CD4-positive, CD25-positive, alpha-beta regulatory T cell (primary cell): ENCODE measurements around the gene SERTAD2. TPM values are rescaled to one million over a fixed set of nuclear protein-coding genes. Genes with fewer than 3 reads are reported as not detected.

Experiments
- ATAC-seq, 2 donors: fragments of 150-1000 bp; cut with Tn5 transposase; one replicate each; pipeline ENCODE4 v1.10.0; 2021; ENCODE audit warnings: low read depth in 2 of 2, moderate number of reproducible peaks in 2 of 2, moderate library complexity in 1 of 2
- DNase-seq, 3 donors: peaks; one replicate each; pipeline versions ENCODE4 v3.0.0 to v3.0.0-alpha.2; 2012 to 2022; ENCODE audit warnings: mixed read lengths in 1 of 3
- H3K27ac ChIP-seq: one replicate; pipeline ENCODE4 v1.7.0; 2013; ENCODE audit warnings: mild to moderate bottlenecking, low read length; ENCODE audit not compliant: insufficient read depth, poor library complexity, severe bottlenecking
- H3K27me3 ChIP-seq: one replicate; pipeline ENCODE4 v1.7.0; 2013; ENCODE audit warnings: low read length; ENCODE audit not compliant: control insufficient read depth, insufficient read depth
- H3K36me3 ChIP-seq: one replicate; pipeline ENCODE4 v1.7.0; 2013; ENCODE audit warnings: mild to moderate bottlenecking, low read length, moderate library complexity; ENCODE audit not compliant: control insufficient read depth, insufficient read depth
- H3K4me1 ChIP-seq: 2 replicates; pipeline ENCODE4 v1.7.0; 2013; ENCODE audit warnings: mild to moderate bottlenecking, low read length; ENCODE audit not compliant: insufficient read depth, control insufficient read depth, poor library complexity, severe bottlenecking
- H3K4me3 ChIP-seq: one replicate; pipeline ENCODE4 v1.7.0; 2013; ENCODE audit warnings: low read depth, mild to moderate bottlenecking, low read length, moderate library complexity
- H3K9me3 ChIP-seq, 2 experiments: 1 replicate in 1 of 2; 2 replicates in 1 of 2; pipeline ENCODE4 v1.7.0; 2013; ENCODE audit warnings: low read length in 2 of 2, mild to moderate bottlenecking in 1 of 2, moderate library complexity in 1 of 2; ENCODE audit not compliant: control insufficient read depth in 2 of 2
- H3K27ac Mint-ChIP-seq, 3 donors: one replicate each; pipeline ENCODE4 v1.8.0; 2020 to 2022; ENCODE audit warnings: mild to moderate bottlenecking in 3 of 3, mixed read lengths in 3 of 3, moderate library complexity in 2 of 3
- H3K27me3 Mint-ChIP-seq: one replicate; pipeline ENCODE4 v1.8.0; 2022; ENCODE audit warnings: mild to moderate bottlenecking, mixed read lengths
- H3K36me3 Mint-ChIP-seq: one replicate; pipeline ENCODE4 v1.8.0; 2020; ENCODE audit warnings: mixed read lengths
- H3K4me1 Mint-ChIP-seq, 4 donors: one replicate each; pipeline ENCODE4 v1.8.0; 2020 to 2022; ENCODE audit warnings: mixed read lengths in 4 of 4, mild to moderate bottlenecking in 1 of 4
- H3K4me3 Mint-ChIP-seq, 4 donors: one replicate each; pipeline ENCODE4 v1.8.0; 2020 to 2022; ENCODE audit warnings: mild to moderate bottlenecking in 4 of 4, mixed read lengths in 4 of 4, moderate library complexity in 3 of 4
- H3K9me3 Mint-ChIP-seq, 7 donors: one replicate each; pipeline ENCODE4 v1.8.0; 2020 to 2022; ENCODE audit warnings: mixed read lengths in 7 of 7, mild to moderate bottlenecking in 3 of 7, moderate library complexity in 2 of 7
- polyA plus RNA-seq, 4 donors: library from polyadenylated mRNA; unstranded; fragments of 300-500 nt; fragmentation: Illumina TruSeq; gene quantifications; one replicate each; pipeline ENCODE4 v1.2.3, GENCODE V29; 2021
- total RNA-seq: library from RNA; stranded (reverse); gene quantifications from one replicate; pipeline ENCODE4 v1.2.3, GENCODE V29; 2022

Gene SERTAD2, protein sequence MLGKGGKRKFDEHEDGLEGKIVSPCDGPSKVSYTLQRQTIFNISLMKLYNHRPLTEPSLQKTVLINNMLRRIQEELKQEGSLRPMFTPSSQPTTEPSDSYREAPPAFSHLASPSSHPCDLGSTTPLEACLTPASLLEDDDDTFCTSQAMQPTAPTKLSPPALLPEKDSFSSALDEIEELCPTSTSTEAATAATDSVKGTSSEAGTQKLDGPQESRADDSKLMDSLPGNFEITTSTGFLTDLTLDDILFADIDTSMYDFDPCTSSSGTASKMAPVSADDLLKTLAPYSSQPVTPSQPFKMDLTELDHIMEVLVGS
- 33.5 TPM for total RNA-seq
- 1 to 10 TPM; 4.2 to 7.5 (median 5.7) TPM for polyA plus RNA-seq

DNA sequence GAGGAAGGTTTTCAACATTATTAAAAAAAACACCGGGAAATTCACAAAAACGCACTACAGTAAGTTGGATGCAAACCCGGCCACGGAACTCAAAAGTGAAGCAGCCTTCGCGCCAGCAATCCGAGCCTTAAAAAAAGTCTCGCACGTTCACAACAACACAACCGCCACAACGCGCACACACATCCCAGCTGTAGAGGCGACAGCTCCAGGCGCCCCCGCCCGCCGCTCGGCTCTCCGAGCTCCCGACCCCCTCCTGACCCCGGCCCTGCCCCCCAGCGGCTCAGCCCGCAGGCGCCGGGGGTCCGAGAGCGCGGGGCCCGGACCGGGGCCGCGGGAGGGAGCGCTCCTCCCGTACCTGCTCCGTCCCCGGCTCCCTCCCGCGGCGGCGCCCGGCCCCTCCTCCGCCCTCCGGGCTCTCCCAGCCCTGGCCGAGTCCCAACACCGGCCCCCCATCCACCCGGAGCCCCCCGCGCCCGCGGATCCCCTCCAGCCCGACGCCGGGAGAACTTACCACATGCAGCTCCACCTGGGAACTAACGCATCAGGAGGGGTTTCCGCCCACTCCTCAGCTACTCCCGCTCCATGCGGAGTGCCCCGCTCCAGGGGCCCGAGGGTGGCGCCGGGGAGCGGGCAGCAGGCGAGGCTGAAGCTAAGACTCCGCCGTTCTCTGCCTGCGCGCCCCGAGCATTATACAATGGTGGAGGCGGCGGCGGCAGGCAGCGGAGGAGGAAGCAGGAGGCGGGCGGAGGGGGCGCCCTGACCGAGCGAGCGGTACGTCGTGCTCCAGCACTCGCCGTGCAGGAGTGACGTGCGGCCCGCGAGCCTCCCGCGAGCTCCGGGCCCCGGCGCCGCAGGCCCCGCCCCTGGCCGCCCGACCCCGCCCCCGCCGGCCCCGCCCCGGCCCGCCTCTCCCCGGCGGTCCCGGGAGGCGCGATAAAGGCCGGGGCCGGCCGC lies at the start of gene SERTAD2:
TSS of gene SERTAD2 (minus strand) at position 805 of the 954 bp plus-strand sequence. CDS start 17,042 bp downstream, outside the sequence.
- H3K9me3 Mint-ChIP-seq, result no peaks in the 10 kb centered on the region
- peak within 1 kb of the TSS; percentile 90 to 97 (median 94) for H3K4me3 Mint-ChIP-seq
- no peaks in the 10 kb centered on the region for H3K36me3 ChIP-seq
- peak within 1 kb of the TSS; percentile 87 for H3K27ac ChIP-seq
- H3K27me3 Mint-ChIP-seq, result peaks cover 5% of the 10 kb centered on the region
- DNase-seq (peak; percentile 84 to 91 (median 87)), ATAC-seq (peak; percentile 90 to 91)
- peaks cover 28 to 80% (median 48%) of the 10 kb centered on the region in 4 donors for H3K4me1 Mint-ChIP-seq
- no peaks in the 10 kb centered on the region for H3K36me3 Mint-ChIP-seq
- H3K9me3 ChIP-seq, result no peaks in the 10 kb centered on the region
- peak within 1 kb of the TSS; percentile 93 for H3K4me3 ChIP-seq
- peak within 1 kb of the TSS; percentile 86 to 93 (median 93) for H3K27ac Mint-ChIP-seq
- no peaks in the 10 kb centered on the region for H3K27me3 ChIP-seq
- H3K4me1 ChIP-seq, result peaks cover 51% of the 10 kb centered on the region

DNA sequence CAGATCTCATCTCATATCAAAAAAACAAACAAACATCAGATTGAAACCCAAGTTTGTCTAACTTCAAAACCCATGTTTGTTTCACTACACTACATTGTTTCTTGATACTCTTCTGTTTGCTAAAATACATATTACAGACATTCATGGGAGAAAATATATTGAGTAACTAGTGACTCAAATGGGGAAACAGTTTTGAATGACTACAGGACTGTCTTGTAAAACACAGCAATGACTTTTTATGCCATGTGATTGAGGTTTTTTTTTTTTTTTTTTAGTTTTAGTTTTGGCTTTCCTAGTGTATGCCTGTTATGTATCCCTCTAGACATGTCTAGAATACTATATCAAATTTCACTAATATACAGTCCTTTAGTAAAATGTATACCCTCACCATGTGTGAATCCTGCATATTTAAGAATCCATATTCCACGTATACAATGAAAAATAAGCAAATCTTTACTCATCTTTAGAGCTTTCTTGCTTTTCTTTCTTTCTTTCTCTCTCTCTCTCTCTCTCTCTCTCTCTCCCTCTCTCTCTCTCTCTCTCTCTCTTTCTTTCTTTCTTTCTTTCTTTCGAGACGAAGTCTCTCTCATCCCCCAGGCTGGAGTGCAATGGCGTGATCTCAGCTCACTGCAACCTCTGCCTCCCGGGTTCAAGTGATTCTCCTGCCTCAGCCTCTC lies 46.6 kb upstream of the SERTAD2 start:
- Mint-ChIP-seq H3K4me1 (peaks cover 30 to 43% (median 37%) of the 10 kb centered on the region in 4 donors), H3K4me3 (peak overlapping the region in 1 of 4 donors; percentile 59), H3K36me3 (no peaks in the 10 kb centered on the region), H3K27me3 (no peaks in the 10 kb centered on the region), H3K9me3 (no peaks in the 10 kb centered on the region), H3K27ac (peak overlapping the region; percentile 10 to 84 (median 31))
- H3K27ac ChIP-seq, result no peak overlapping the region
- H3K36me3 ChIP-seq, result no peaks in the 10 kb centered on the region
- H3K27me3 ChIP-seq, result no peaks in the 10 kb centered on the region
- no peak overlapping the region for H3K4me3 ChIP-seq
- no peak for ATAC-seq
- DNase-seq, result peak in 1 of 3 donors; percentile 44
- H3K4me1 ChIP-seq, result peaks cover 23% of the 10 kb centered on the region
- H3K9me3 ChIP-seq, result no peaks in the 10 kb centered on the region

DNA sequence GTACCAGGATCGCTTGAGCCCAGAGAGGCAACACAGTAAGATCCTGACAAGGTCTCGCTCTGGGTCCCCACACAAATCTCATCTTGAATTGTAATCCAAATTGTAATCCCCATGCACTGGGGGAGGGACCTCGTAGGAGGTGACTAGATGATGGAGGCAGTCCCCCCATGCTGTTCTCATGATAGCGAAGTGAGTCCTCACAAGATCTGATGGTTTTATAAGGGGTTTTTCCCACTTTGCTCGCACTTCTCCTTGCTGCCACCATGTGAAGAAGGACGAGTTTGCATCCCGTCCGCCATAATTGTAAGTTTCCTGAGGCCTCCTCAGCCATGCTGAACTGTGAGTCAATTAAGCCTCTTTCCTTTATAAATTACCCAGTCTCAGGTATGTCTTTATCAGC lies 46.0 kb upstream of the SERTAD2 start:
- Histone ChIP-seq H3K27ac (no peak overlapping the region), H3K4me3 (peak overlapping the region; percentile 33), H3K36me3 (no peaks in the 10 kb centered on the region), H3K9me3 (no peaks in the 10 kb centered on the region), H3K27me3 (no peaks in the 10 kb centered on the region), H3K4me1 (peaks cover 23% of the 10 kb centered on the region)
- Mint-ChIP-seq H3K36me3 (no peaks in the 10 kb centered on the region), H3K4me1 (peaks cover 24 to 43% (median 36%) of the 10 kb centered on the region in 4 donors), H3K27me3 (no peaks in the 10 kb centered on the region), H3K27ac (peak overlapping the region in 2 of 3 donors; percentile 10 to 31), H3K4me3 (peak overlapping the region in 1 of 4 donors; percentile 59), H3K9me3 (no peaks in the 10 kb centered on the region)
- no peak for ATAC-seq
- DNase-seq, result no peak

DNA sequence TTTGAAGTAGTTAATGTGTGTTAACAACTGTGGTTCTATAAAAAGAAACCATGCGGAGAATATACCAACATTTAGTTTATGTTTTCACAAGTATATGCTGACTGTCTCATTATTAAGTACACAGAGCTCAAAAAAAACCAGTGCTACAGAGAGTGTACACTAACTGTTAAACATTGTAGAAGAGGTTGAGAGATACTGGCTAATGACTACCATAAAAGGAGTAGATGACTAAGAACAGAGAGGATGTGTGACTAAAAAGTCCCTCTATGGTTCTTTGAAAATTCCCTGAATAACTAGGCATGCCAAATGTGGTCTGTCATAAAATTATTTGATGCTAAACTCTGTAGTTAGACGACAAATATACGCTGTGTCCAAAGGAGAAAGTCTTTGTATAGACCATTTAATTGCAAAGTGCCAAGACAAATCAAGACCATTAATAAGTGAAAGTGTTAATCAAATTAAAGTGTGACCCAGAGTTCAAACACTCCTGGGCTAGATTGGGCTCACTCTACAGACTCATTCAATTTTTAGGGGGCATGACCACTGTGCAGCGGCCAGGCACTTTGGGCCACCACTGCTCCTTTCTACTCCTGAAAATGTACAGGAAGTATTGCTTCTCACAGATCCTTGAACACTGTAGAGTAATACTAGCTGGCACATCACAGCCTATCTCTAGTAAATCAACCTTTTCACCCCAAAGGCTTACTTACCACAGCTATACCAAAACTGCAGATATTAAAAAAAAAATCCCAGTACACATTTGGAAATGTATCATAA lies 45.1 kb upstream of the SERTAD2 start:
- Histone ChIP-seq H3K36me3 (no peaks in the 10 kb centered on the region), H3K4me1 (peaks cover 23% of the 10 kb centered on the region), H3K4me3 (peak overlapping the region; percentile 43), H3K9me3 (no peaks in the 10 kb centered on the region), H3K27ac (no peak overlapping the region), H3K27me3 (no peaks in the 10 kb centered on the region)
- H3K4me1 Mint-ChIP-seq, result peaks cover 23 to 43% (median 36%) of the 10 kb centered on the region in 4 donors
- H3K27ac Mint-ChIP-seq, result peak overlapping the region; percentile 32 to 48 (median 36)
- H3K27me3 Mint-ChIP-seq, result no peaks in the 10 kb centered on the region
- no peaks in the 10 kb centered on the region for H3K36me3 Mint-ChIP-seq
- DNase-seq, result peak in 1 of 3 donors; percentile 64
- no peaks in the 10 kb centered on the region for H3K9me3 Mint-ChIP-seq
- peak; percentile 93 to 95 for ATAC-seq
- H3K4me3 Mint-ChIP-seq, result peak overlapping the region in 3 of 4 donors; percentile 7 to 65 (median 40)

DNA sequence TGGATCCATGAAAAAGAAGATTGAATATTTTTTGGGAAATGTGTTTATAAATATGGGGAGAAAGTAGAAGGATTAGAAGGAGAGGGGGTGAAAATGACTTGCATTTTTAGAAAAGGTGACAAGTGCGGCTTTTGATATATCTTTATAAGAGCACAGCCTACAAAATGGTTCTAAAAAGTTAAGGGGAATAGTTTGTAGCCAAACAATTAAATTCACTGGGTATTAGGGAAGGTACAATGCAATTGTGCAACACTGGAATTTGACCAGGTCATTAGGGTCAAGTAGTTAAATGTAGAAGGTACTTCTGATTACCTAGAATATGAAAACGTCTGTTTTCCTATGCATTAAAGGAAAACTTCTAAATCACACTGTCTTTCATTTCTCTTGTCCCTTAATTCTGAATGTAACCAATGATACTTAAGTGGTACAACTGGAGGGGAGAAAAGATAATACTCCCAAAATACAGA lies 44.5 kb upstream of the SERTAD2 start:
- no peaks in the 10 kb centered on the region for H3K36me3 ChIP-seq
- H3K4me3 Mint-ChIP-seq, result peak overlapping the region in 2 of 4 donors; percentile 40 to 65
- H3K36me3 Mint-ChIP-seq, result no peaks in the 10 kb centered on the region

DNA sequence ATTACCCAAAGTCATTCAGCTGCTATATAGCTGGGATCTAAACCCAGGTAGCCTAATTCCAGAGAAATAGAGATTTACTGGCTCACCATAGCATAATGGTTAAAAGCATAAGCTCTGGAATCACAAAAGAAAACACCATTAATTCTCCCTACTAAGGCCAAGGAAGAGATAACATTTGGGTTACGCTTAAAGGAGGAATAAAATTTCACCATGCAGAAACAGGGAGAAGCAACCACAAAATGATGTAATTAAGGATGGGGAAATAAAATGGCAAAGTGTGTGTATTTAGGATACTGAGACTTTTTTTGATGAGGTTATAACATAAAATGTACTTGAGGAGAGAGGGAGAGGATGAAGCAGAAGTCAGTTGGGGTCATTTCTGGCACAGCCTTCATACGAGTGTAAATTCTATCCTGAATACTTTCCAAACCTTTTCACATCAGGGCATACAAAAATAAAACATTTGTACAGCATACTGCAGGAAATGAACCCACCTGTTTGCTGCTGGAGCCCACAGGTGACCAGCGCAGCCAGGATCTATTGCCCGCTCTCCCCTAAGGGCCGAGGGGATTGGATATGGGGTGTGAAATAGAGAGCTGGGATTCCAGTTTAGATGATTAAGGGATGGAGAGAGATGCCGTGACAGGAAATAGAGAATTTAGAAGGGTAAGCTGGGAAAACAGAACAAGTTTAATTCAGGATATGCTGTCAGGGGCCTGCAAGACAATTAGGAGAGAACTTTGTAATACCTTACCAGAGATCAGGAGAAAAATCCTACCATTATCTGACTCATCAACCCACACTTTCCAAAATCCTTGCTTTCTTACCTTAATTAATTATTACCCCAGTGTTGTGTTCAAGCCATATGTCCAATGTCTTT lies 43.8 kb upstream of the SERTAD2 start:
- no peaks in the 10 kb centered on the region for H3K36me3 ChIP-seq
- no peak overlapping the region for H3K4me3 ChIP-seq
- no peaks in the 10 kb centered on the region for H3K27me3 Mint-ChIP-seq
- H3K4me1 Mint-ChIP-seq, result peaks cover 23 to 43% (median 35%) of the 10 kb centered on the region in 4 donors
- H3K4me1 ChIP-seq, result peaks cover 23% of the 10 kb centered on the region
- ATAC-seq, result no peak
- H3K9me3 ChIP-seq, result no peaks in the 10 kb centered on the region
- H3K4me3 Mint-ChIP-seq, result peak overlapping the region in 1 of 4 donors; percentile 40
- no peak for DNase-seq
- H3K27ac Mint-ChIP-seq, result peak overlapping the region in 1 of 3 donors; percentile 65
- no peaks in the 10 kb centered on the region for H3K36me3 Mint-ChIP-seq
- H3K27ac ChIP-seq, result no peak overlapping the region
- H3K9me3 Mint-ChIP-seq, result no peaks in the 10 kb centered on the region
- no peaks in the 10 kb centered on the region for H3K27me3 ChIP-seq

More for the DNA sequence above, 44.5 kb upstream of the SERTAD2 start:
- no peaks in the 10 kb centered on the region for H3K9me3 Mint-ChIP-seq
- H3K27me3 Mint-ChIP-seq, result no peaks in the 10 kb centered on the region
- Histone ChIP-seq H3K27ac (no peak overlapping the region), H3K4me3 (peak overlapping the region; percentile 43), H3K4me1 (peaks cover 23% of the 10 kb centered on the region), H3K27me3 (no peaks in the 10 kb centered on the region), H3K9me3 (no peaks in the 10 kb centered on the region)
- no peak for DNase-seq
- peak overlapping the region in 1 of 3 donors; percentile 8 for H3K27ac Mint-ChIP-seq
- no peak for ATAC-seq
- peaks cover 23 to 43% (median 36%) of the 10 kb centered on the region in 4 donors for H3K4me1 Mint-ChIP-seq
